ENCODE data around the gene EHBP1L1. TPM values are rescaled to one million over a fixed set of nuclear protein-coding genes. Genes with fewer than 3 reads are reported as not detected.
"Not testable (repeated sequence)": the region's sequence is repeated elsewhere in the genome, so short reads cannot be mapped to it uniquely, and the experiment has no call there.

EHBP1L1 gene
- total and polyA plus RNA-seq, 2 of the 8 experiments (the other 6 are each of a cell fraction or from before 2014, with no cell fraction given) = 4.3 to 6.6 TPM

GRCh38 chr11:65564879-65565559, 10.8 kb upstream of the EHBP1L1 start:
- H3K4me3 ChIP-seq (ENCODE audit: extremely low read depth in 1 of 4, insufficient read depth in 2 of 4, low read depth in 3 of 4, low read length in 4 of 4); H3K27ac ChIP-seq (ENCODE audit: low read depth, low read length); H2BK15ac ChIP-seq (ENCODE audit: low read length); H3K9me3 ChIP-seq (ENCODE audit: insufficient read depth in 2 of 2, low read depth in 1 of 2, low read length in 1 of 2); H2AFZ ChIP-seq (ENCODE audit: low read length); H3K27me3 ChIP-seq (replicated peaks in 1 of 4; ENCODE audit: control insufficient read depth in 3 of 4, extremely low read depth in 1 of 4, insufficient read depth in 3 of 4, low read length in 3 of 4); H2BK12ac ChIP-seq (ENCODE audit: low read depth, low read length); H3K79me2 ChIP-seq (ENCODE audit: control insufficient read depth in 1 of 2, insufficient read depth in 2 of 2, low read length in 2 of 2); H2BK20ac ChIP-seq (ENCODE audit: low read length); H3K4ac ChIP-seq (replicated peaks; ENCODE audit: insufficient read length, low read depth, low read length); FAIRE-seq; H4K5ac ChIP-seq (ENCODE audit: insufficient read length, low read depth, low read length); H3K4me2 ChIP-seq (ENCODE audit: insufficient read depth in 1 of 2, low read depth in 2 of 2, low read length in 2 of 2); H3K18ac ChIP-seq (ENCODE audit: extremely low read depth, low read length); H4K20me1 ChIP-seq (replicated peaks in 1 of 2; ENCODE audit: control insufficient read depth in 1 of 2, insufficient read depth in 2 of 2, low read length in 2 of 2); H3K9ac ChIP-seq (replicated peaks in 1 of 4; ENCODE audit: extremely low read depth in 1 of 4, low read depth in 3 of 4, low read length in 3 of 4); H4K91ac ChIP-seq (replicated peaks; ENCODE audit: insufficient read length, low read length); H3K23ac ChIP-seq (ENCODE audit: insufficient read length); H4K8ac ChIP-seq (ENCODE audit: extremely low read depth, insufficient read depth, low read length); H3K36me3 ChIP-seq (ENCODE audit: control insufficient read depth in 2 of 4, insufficient read depth in 4 of 4, low read length in 3 of 4); DNase-seq (ENCODE audit: low read depth in 1 of 2, low spot score in 2 of 2); H3K14ac ChIP-seq (ENCODE audit: insufficient read length); H3K23me2 ChIP-seq (ENCODE audit: low read depth, low read length); H2AK5ac ChIP-seq (ENCODE audit: low read depth, low read length); H2BK5ac ChIP-seq (ENCODE audit: low read depth, low read length); H2BK120ac ChIP-seq (replicated peaks; ENCODE audit: low read depth, low read length); H3K79me1 ChIP-seq (ENCODE audit: low read depth, low read length); H3K56ac ChIP-seq (replicated peaks; ENCODE audit: insufficient read length, low read depth, low read length): not testable (repeated sequence)
- ChIA-PET CTCF (ENCODE audit: partially characterized antibody) (interaction anchor here (0.6 to 16.3 kb wide), 6 partner anchors 11 to 59 kb away, joined by 3 to 284 read pairs (median 18); partner anchors contain the start of gene EHBP1L1), POLR2A (ENCODE audit: partially characterized antibody) (interaction anchor here (1.5 to 1.6 kb wide), 2 partner anchors 17 to 18 kb away, joined by 4 read pairs; no protein-coding TSS in a partner anchor)
- peaks cover 0 to 19% (median 15%) of the 10 kb centered on the region in 4 experiments; a peak in 6 of 7 replicates for H3K4me1 ChIP-seq (replicated peaks in 1 of 4; ENCODE audit: control insufficient read depth in 3 of 4, insufficient read depth in 4 of 4, low read length in 3 of 4)
- 93% methylated on average over 12 of the region's 12 CpGs; no CpG with 5 or more reads in 1 of the 2 experiments for WGBS, 2 experiments (ENCODE audit: extremely low coverage in 1 of 2, insufficient coverage in 1 of 2, insufficient read length in 1 of 2, insufficient replicate concordance in 2 of 2, low coverage in 1 of 2, low lambda C conversion rate in 2 of 2, missing lambda C conversion rate in 1 of 2)
